WERI-Rb-1 (cell line): Measurements from ENCODE around the gene CRADD.

Experiments
- DNase-seq: peaks from one replicate; pipeline ENCODE4 v3.0.0-alpha.2; 2020
- H3K27ac ChIP-seq: fragments of 250-450 bp; sonication (Bioruptor Pico); 2 replicates; pipeline ENCODE4 v1.5.1; 2020; ENCODE audit warnings: mild to moderate bottlenecking, moderate library complexity
- H3K27me3 ChIP-seq: fragments of 250-450 bp; sonication (Bioruptor Pico); 2 replicates; pipeline ENCODE4 v1.5.1; 2021; ENCODE audit warnings: mild to moderate bottlenecking, low read depth, moderate library complexity; ENCODE audit not compliant: insufficient read depth, severe bottlenecking
- H3K36me3 ChIP-seq: fragments of 250-450 bp; sonication (Bioruptor Pico); 2 replicates; pipeline ENCODE4 v1.5.1; 2020; ENCODE audit warnings: mild to moderate bottlenecking, moderate library complexity
- H3K4me3 ChIP-seq: 2 replicates; pipeline ENCODE4 v1.5.1; 2011; ENCODE audit warnings: low read depth, mild to moderate bottlenecking, control low read depth, low read length
- H3K9me3 ChIP-seq: fragments of 250-450 bp; sonication (Bioruptor Pico); 2 replicates; pipeline ENCODE4 v1.5.1; 2021; ENCODE audit warnings: mild to moderate bottlenecking, moderate library complexity; ENCODE audit not compliant: severe bottlenecking
- CTCF ChIP-seq: IDR thresholded peaks from 2 replicates; pipeline ENCODE4 v1.5.1; 2011; ENCODE audit warnings: low read depth, mild to moderate bottlenecking, control low read depth, inconsistent platforms, low read length

Gene CRADD

GRCh38 chr12:93886533-93887511 is 209.6 kb downstream of the CRADD start:
- H3K4me3 ChIP-seq: no peak overlapping the region
- H3K36me3 ChIP-seq: no peaks in the 10 kb centered on the region
- no peak for DNase-seq
- no peaks in the 10 kb centered on the region for H3K9me3 ChIP-seq
- no peak overlapping the region for H3K27ac ChIP-seq
- no peaks in the 10 kb centered on the region for H3K27me3 ChIP-seq
- no peak for TF ChIP-seq CTCF

GRCh38 chr12:93888964-93889363 is 211.8 kb downstream of the CRADD start:
- TF ChIP-seq CTCF: no peak
- H3K4me3 ChIP-seq: no peak overlapping the region
- DNase-seq: no peak
- no peak overlapping the region for H3K27ac ChIP-seq
- H3K36me3 ChIP-seq: no peaks in the 10 kb centered on the region
- H3K9me3 ChIP-seq: no peaks in the 10 kb centered on the region
- H3K27me3 ChIP-seq: no peaks in the 10 kb centered on the region

DNA sequence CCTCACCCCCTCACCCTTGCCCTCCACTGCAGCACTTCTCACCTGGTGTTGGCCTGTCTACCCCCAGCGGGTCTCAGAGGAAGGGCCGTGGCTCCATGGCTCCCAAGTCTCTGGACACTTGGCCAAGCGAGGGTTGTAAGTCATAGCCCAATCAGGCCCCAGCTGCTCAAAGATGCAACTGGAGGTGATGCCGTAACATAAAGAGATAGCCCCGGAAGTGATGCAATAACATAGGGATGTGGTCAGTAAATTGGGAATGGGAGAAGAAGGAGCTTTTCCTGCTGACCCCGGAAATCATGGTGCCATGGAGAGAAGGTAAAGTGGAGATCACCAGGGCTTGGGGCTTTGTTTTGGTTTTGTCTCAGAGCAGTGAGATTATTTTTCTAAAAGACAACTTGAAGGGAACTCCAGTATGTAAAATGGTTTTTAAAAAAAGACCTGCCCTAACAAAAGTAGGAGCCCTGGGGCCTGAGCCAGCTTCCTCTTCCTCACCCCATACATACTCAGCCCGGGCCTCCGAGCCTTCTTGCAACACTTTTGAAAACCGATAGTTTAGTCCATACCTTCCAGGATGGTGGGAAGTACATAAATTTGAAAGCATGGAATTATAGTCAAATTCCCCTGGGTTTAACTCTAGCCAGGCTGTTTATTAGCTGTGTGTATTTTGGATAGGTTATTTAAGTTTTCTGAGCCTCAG is 212.5 kb downstream of the CRADD start:
- Histone ChIP-seq H3K9me3 (no peaks in the 10 kb centered on the region), H3K27ac (no peak overlapping the region), H3K4me3 (no peak overlapping the region), H3K36me3 (no peaks in the 10 kb centered on the region), H3K27me3 (no peaks in the 10 kb centered on the region)
- TF ChIP-seq CTCF: no peak
- DNase-seq: no peak

DNA sequence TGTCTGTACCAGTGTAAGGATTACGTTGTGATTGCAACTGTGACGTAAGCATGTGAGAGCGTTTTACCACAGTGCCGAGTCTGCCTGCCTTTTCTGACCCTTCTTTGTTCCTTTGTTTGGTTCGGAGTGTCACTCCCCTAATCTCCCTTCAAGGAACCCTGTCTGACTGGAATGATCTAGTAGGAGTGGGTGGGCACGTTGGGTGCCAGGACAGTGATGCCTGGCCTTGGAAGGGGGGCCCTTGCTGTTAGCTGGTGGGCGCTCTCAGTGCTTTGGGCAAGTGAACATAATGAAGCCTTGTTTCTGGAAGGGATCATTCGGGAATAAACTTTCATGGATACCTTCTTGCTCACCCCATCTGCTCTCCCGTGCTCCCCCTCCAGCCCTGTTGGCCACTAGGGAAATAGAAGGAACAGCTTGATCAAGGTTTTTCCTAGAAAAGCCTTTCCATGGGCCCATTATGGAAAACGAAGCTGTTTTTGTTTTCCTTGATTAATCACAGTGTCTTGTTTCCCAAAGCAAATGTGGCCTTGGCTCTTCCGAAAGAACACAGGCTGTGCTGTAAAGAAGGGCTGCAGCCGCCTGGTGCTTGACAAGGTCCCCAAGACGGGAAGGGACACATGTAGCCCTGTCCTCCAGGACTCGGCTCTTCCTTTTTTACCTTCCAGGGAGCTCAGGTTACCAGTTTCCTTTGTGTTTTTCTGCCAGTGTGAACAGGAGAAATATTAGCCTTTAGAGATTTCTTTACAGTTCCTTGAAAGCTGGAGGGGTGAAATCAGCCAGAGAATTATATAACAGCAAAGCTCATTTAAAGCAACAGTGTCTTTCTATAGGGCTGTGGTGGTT is 215.5 kb downstream of the CRADD start:
- no peaks in the 10 kb centered on the region for H3K9me3 ChIP-seq
- no peak for TF ChIP-seq CTCF
- H3K36me3 ChIP-seq: no peaks in the 10 kb centered on the region
- no peaks in the 10 kb centered on the region for H3K27me3 ChIP-seq
- DNase-seq: no peak
- no peak overlapping the region for H3K27ac ChIP-seq
- no peak overlapping the region for H3K4me3 ChIP-seq

- H3K27ac ChIP-seq: no peak overlapping the region
- H3K36me3 ChIP-seq: no peaks in the 10 kb centered on the region
- no peak for TF ChIP-seq CTCF
- no peaks in the 10 kb centered on the region for H3K27me3 ChIP-seq
- no peak for DNase-seq
- H3K9me3 ChIP-seq: no peaks in the 10 kb centered on the region
- H3K4me3 ChIP-seq: no peak overlapping the region
Measured at GRCh38 chr12:93894391-93895088, 217.4 kb downstream of the CRADD start.
